Measurements from ENCODE around the gene PDE4B. TPM values are rescaled to one million over a fixed set of nuclear protein-coding genes. Genes with fewer than 3 reads are reported as not detected.
"Not testable (repeated sequence)": the region's sequence is repeated elsewhere in the genome, so short reads cannot be mapped to it uniquely, and the experiment has no call there.

Gene PDE4B
- total and polyA plus RNA-seq, 7 donors: 4.1 to 191 (median 16.3) TPM

DNA sequence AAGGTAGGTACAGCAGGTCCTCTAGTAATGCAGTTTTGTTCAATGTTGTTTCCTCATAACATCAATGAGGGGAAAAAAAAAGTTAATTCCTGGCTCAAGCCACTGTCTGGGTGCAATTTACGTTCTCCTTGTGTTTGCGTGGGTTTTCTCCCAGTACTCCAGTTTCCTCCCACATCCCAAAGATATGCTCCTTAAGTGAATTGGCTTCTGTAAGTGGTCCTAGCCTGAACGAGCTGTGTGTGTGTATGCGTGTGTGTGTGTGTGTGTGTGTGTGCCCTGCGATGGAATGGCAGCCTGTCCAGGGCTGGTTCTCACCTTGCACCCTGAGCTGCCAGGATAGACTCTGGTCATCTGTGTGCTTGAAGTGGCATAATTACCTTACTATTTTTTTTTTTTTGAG is 332.0 kb downstream of the PDE4B start:
- H3K4me1 ChIP-seq: no peaks in the 10 kb centered on the region
- no peak for TF ChIP-seq CTCF (IDR thresholded peaks at IDR 0.05)
- H3K27ac ChIP-seq: no peak overlapping the region
- H3K36me3 ChIP-seq (ENCODE audit: insufficient read depth in 1 of 2, low read depth in 1 of 2): no peaks in the 10 kb centered on the region
- ATAC-seq (no peak), DNase-seq (no peak)
- no peaks in the 10 kb centered on the region for H3K9me3 ChIP-seq
- WGBS, 3 donors: 56 to 62% (median 60%) methylated on average over 5 of the region's 5 CpGs
- intact Hi-C loops (cut with DNase I): no loop called here
- H3K27me3 ChIP-seq (ENCODE audit: insufficient read depth in 3 of 3, low read length in 2 of 3): no peaks in the 10 kb centered on the region
- no peak overlapping the region for H3K4me3 ChIP-seq

GRCh38 chr1:66128641-66129040 is 335.9 kb downstream of the PDE4B start:
- 72 to 79% (median 78%) methylated on average over 4 of the region's 4 CpGs for WGBS, 3 donors
- DNase-seq; H3K27ac ChIP-seq; H3K4me1 ChIP-seq; H3K27me3 ChIP-seq (ENCODE audit: insufficient read depth in 3 of 3, low read length in 2 of 3); H3K4me3 ChIP-seq; intact Hi-C loops (cut with DNase I); ATAC-seq; H3K9me3 ChIP-seq; H3K36me3 ChIP-seq (ENCODE audit: insufficient read depth in 1 of 2, low read depth in 1 of 2): not testable (repeated sequence)

DNA sequence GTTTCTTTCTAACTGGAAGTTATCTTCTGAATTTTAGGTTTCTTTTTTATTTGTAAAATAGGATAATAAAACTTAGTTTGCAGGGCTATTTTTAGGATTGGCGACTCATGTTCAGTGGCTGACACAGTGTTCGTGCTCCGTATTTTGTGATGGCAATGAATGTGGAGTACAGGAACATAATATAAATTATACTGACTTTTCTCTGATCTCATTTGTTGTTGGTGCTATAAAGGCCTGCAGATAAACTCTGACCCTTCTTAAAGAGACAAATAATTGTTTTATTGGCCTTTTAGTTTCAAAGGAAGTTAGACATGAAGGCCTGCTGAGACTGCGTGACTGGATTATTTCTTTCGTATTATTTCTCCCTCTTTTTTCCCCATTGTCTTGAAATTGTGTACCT is 339.6 kb downstream of the PDE4B start:
- no peak overlapping the region for H3K4me3 ChIP-seq
- ATAC-seq (no peak), DNase-seq (no peak)
- H3K36me3 ChIP-seq (ENCODE audit: insufficient read depth in 1 of 2, low read depth in 1 of 2): no peaks in the 10 kb centered on the region
- H3K27me3 ChIP-seq (ENCODE audit: insufficient read depth in 3 of 3, low read length in 2 of 3): no peaks in the 10 kb centered on the region
- intact Hi-C loops (cut with DNase I): no loop called here
- no peaks in the 10 kb centered on the region for H3K9me3 ChIP-seq
- H3K27ac ChIP-seq: no peak overlapping the region
- 75 to 80% (median 77%) methylated on average over 5 of the region's 5 CpGs for WGBS, 3 donors
- H3K4me1 ChIP-seq: no peaks in the 10 kb centered on the region
- no peak for TF ChIP-seq CTCF (IDR thresholded peaks at IDR 0.05)

DNA sequence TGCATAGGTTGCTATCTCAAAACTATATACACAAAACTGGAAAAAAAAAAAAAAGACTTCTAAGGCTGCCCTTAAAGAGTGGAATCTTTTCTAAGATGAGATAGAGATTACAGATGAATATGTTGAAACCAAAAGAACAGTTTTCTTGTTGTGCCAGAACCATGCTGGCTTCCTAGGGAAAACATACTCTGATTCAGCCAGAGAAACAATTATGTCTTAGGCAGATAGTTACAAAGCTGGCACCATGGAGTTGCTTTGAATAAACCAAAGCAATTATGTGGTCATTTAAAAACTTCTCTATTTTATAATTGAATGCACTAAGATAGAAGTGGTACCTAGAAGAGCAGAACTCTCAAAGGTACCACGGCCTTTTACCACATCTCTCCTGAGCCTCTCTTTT is 341.3 kb downstream of the PDE4B start:
- ATAC-seq: no peak
- Histone ChIP-seq H3K36me3 (ENCODE audit: insufficient read depth in 1 of 2, low read depth in 1 of 2) (no peaks in the 10 kb centered on the region), H3K27ac (no peak overlapping the region), H3K4me1 (no peaks in the 10 kb centered on the region), H3K9me3 (no peaks in the 10 kb centered on the region), H3K27me3 (ENCODE audit: insufficient read depth in 3 of 3, low read length in 2 of 3) (no peaks in the 10 kb centered on the region), H3K4me3 (no peak overlapping the region)
- intact Hi-C loops (cut with DNase I): no loop called here
- DNase-seq: no peak
- no peak for TF ChIP-seq CTCF (IDR thresholded peaks at IDR 0.05)
- 79 to 91% (median 91%) methylated on average over 1 of the region's 1 CpG for WGBS, 3 donors

- H3K36me3 ChIP-seq (ENCODE audit: insufficient read depth in 1 of 2, low read depth in 1 of 2): no peaks in the 10 kb centered on the region
- intact Hi-C loops (cut with DNase I): no loop called here
- H3K4me3 ChIP-seq: no peak overlapping the region
- ATAC-seq (no peak), DNase-seq (no peak)
- TF ChIP-seq CTCF (IDR thresholded peaks at IDR 0.05): no peak
- H3K27me3 ChIP-seq (ENCODE audit: insufficient read depth in 3 of 3, low read length in 2 of 3): no peaks in the 10 kb centered on the region
- WGBS, 3 donors: 83 to 87% (median 87%) methylated on average over 2 of the region's 2 CpGs
- no peaks in the 10 kb centered on the region for H3K9me3 ChIP-seq
- no peaks in the 10 kb centered on the region for H3K4me1 ChIP-seq
- H3K27ac ChIP-seq: no peak overlapping the region
Observed at GRCh38 chr1:66135161-66135560, 342.5 kb downstream of the PDE4B start.

GRCh38 chr1:66136423-66136822 is 343.7 kb downstream of the PDE4B start:
- H3K4me3 ChIP-seq; intact Hi-C loops (cut with DNase I); H3K9me3 ChIP-seq; H3K27ac ChIP-seq; DNase-seq; H3K27me3 ChIP-seq (ENCODE audit: insufficient read depth in 3 of 3, low read length in 2 of 3); H3K4me1 ChIP-seq; H3K36me3 ChIP-seq (ENCODE audit: insufficient read depth in 1 of 2, low read depth in 1 of 2); ATAC-seq: not testable (repeated sequence)
- 47 to 55% (median 50%) methylated on average over 4 of the region's 4 CpGs for WGBS, 3 donors

All from psoas muscle (tissue), 8 donors.